Activated CD4-positive, alpha-beta memory T cell treated with anti-CD3 and anti-CD28 coated beads for 36 hours (primary cell): ENCODE results near the gene CALD1. TPM values are rescaled to one million over a fixed set of nuclear protein-coding genes. Genes with fewer than 3 reads are reported as not detected.

ENCODE experiments used
- CTCF ChIA-PET: fragments of 350-600 bp; sonication (Branson Sonifier 250); formaldehyde crosslinking; loops from one replicate; lab custom pipeline; 2021; ENCODE audit warnings: antibody characterized with exemption, inconsistent platforms; lab: Charles Lee
- POLR2A ChIA-PET: fragments of 350-600 bp; sonication (Branson Sonifier 250); formaldehyde crosslinking; loops from one replicate; lab custom pipeline; 2021; ENCODE audit warnings: antibody characterized with exemption; lab: Charles Lee
- DNase-seq: peaks from one replicate; pipeline ENCODE4 v3.0.0-alpha.2; 2020
- H3K27ac Mint-ChIP-seq: one replicate; pipeline ENCODE4 v1.8.0; 2021; ENCODE audit warnings: mixed read lengths
- H3K27me3 Mint-ChIP-seq: one replicate; pipeline ENCODE4 v1.8.0; 2021; ENCODE audit warnings: mixed read lengths
- H3K36me3 Mint-ChIP-seq: one replicate; pipeline ENCODE4 v1.8.0; 2021; ENCODE audit warnings: mixed read lengths
- H3K4me1 Mint-ChIP-seq: one replicate; pipeline ENCODE4 v1.8.0; 2021; ENCODE audit warnings: low read depth, mixed read lengths
- H3K4me3 Mint-ChIP-seq: one replicate; pipeline ENCODE4 v1.8.0; 2021; ENCODE audit warnings: mild to moderate bottlenecking, mixed read lengths
- H3K9me3 Mint-ChIP-seq: one replicate; pipeline ENCODE4 v1.8.0; 2021; ENCODE audit warnings: mixed read lengths
- intact Hi-C: fragments of 100-400 bp; cut with micrococcal nuclease; formaldehyde crosslinking; loops from one replicate; pipeline ENCODE4 v1.15.1; 2023
- total RNA-seq, 2 experiments: library from RNA; stranded (reverse); gene quantifications; one replicate each; pipeline ENCODE4 v1.2.3, GENCODE V29; 2021

Gene CALD1
- total RNA-seq, 2 experiments from 2014 or later: 7.1 to 7.5 TPM

DNA sequence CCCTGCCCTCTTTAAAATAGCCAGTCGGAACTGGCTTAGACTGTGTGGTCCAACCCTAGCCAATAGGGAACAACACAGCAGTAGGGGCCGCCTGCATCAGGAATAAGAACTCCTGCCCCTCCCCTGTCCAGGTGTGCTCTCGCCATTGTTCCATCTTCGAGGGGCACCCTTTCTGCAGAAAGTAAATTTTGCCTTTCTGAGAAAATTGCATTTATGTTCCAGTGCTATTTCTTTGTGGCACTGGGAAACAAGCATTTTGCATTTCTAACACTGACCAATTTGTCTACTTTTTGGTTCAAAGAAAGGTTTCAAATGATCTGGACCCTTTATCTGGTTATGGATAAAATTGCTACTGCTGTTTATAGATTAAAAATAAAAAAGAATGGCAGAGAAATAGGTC, 116.6 kb downstream of the CALD1 start:
- intact Hi-C loops: no loop called here
- ChIA-PET CTCF (no interaction called here), POLR2A (no interaction called here)
- no peak for DNase-seq
- no peak overlapping the region for H3K4me3 Mint-ChIP-seq
- H3K9me3 Mint-ChIP-seq: peaks cover 21% of the 10 kb centered on the region
- peaks cover 2% of the 10 kb centered on the region for H3K4me1 Mint-ChIP-seq
- peaks cover 5% of the 10 kb centered on the region for H3K36me3 Mint-ChIP-seq
- peaks cover 2% of the 10 kb centered on the region for H3K27me3 Mint-ChIP-seq
- H3K27ac Mint-ChIP-seq: no peak overlapping the region

DNA sequence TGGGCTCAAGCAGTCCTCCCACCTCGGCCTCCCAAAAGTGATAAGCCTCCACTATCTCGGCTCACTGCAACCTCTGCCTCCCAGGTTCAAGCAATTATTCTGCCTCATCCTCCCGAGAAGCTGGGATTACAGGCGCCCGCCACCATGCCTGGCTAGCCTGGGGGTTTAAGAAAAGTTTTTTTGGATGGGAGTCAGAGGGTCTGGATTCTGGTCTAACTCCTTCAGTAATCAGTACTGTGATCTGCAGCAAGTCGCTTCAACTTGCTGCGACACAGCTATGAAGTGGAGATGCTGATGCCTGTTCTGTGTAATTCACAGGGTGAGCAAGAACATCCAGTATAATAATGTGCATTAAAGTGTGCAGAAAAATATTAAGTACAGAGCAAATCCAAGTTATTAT, 118.5 kb downstream of the CALD1 start:
- POLR2A ChIA-PET: no interaction called here

DNA sequence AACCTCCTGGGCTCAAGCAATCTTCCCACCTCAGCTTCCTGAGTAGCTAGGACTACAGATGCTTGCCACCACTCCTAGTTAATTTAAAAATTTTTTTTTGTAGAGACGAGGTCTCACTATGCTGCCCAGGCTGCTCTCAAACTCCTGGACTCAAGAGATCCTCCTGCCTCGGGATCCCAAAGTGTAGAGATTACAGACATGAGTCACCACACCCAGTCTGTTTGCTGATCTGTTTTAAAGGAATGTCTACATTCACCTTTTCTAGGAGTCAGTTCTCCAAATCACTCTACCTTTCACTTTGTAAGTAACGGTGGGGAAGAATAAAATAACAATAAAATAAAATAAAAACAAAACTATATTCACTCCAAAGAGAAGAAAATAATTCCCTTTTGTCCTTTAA, 120.3 kb downstream of the CALD1 start:
- Mint-ChIP-seq H3K27me3 (no peaks in the 10 kb centered on the region), H3K4me1 (no peaks in the 10 kb centered on the region), H3K36me3 (peaks cover 5% of the 10 kb centered on the region), H3K27ac (no peak overlapping the region), H3K9me3 (peaks cover 19% of the 10 kb centered on the region), H3K4me3 (no peak overlapping the region)
- POLR2A ChIA-PET: no interaction called here
- DNase-seq: no peak
- intact Hi-C loops: no loop called here
- CTCF ChIA-PET: no interaction called here

More for the DNA sequence above, 118.5 kb downstream of the CALD1 start:
- Mint-ChIP-seq H3K9me3 (peaks cover 21% of the 10 kb centered on the region), H3K4me3 (no peak overlapping the region), H3K36me3 (peaks cover 5% of the 10 kb centered on the region), H3K27ac (no peak overlapping the region), H3K27me3 (no peaks in the 10 kb centered on the region), H3K4me1 (no peaks in the 10 kb centered on the region)
- CTCF ChIA-PET: no interaction called here
- no peak for DNase-seq
- intact Hi-C loops: no loop called here

DNA sequence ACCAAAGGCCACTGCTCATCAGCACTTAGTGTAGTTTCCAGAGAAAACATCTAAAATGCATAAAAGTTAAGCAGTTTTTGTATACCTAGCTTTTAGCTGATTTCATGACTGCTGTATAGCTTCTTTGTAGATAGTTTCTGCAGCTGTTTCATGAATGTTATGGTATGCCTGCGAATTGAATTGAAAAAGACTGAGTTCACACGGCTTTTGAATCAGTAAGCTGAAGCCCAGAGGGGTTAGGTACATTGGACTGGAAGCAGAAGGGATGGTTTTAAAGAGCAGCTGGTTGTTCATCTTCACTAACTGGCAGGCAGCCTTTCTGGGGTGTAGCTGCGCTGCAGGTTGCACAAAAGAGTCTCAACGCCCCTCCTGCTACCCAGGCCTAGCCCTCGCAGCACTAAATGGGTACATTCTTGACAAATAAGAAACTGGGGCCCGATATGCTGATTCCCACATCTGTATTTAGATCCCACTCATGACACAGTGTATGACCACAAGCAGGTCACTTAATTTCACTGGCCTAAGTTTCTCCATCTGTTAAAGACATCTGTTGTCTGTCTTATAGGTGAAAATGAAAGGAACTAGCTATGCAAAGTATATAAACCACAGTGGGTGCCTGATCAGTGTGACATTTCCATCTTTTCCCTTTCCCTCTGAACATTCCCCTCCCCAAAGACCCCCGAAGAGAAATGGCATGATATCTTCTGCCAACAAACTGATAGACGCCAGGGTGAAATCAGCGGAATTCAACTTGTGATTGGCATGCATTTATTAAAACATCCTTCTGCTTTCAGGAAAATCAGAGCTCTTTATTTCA, 120.9 kb downstream of the CALD1 start:
- H3K4me3 Mint-ChIP-seq: no peak overlapping the region
- no peak for DNase-seq
- peaks cover 5% of the 10 kb centered on the region for H3K36me3 Mint-ChIP-seq
- CTCF ChIA-PET: no interaction called here
- H3K27ac Mint-ChIP-seq: no peak overlapping the region
- intact Hi-C loops: no loop called here
- POLR2A ChIA-PET: no interaction called here
- peaks cover 18% of the 10 kb centered on the region for H3K9me3 Mint-ChIP-seq
- no peaks in the 10 kb centered on the region for H3K27me3 Mint-ChIP-seq
- H3K4me1 Mint-ChIP-seq: no peaks in the 10 kb centered on the region

DNA sequence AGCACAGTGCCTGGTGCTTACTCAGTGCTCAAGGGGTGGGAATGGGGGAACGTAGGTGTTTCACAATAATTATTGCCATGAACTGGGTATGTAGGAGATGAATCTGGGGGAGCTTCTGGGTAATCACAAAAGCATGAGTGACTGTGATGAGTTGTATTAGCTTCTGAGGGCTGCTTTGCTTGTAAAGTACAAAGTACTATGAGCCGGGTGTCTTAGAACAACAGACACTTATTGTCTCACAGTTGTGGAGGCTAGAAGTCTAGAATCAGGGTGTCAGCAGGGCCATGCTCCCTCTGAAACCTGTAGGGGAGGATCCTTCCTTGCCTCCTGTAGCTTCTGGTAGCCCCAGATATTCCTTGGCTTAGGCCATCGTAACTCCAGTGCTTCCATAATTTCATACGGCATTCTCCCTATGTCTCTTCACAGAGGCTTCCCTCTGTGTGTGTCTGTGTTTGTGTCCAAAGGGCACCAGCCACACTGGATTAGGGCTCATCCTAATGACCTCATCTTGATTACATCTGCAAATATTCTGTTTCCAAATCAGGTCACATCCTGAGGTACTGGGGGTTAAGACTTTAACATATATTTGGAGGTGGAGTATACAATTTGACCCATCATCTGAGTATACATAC, 122.1 kb downstream of the CALD1 start:
- Mint-ChIP-seq H3K4me3 (no peak overlapping the region), H3K9me3 (peaks cover 7% of the 10 kb centered on the region), H3K27me3 (no peaks in the 10 kb centered on the region), H3K4me1 (no peaks in the 10 kb centered on the region), H3K27ac (no peak overlapping the region), H3K36me3 (peaks cover 2% of the 10 kb centered on the region)
- ChIA-PET CTCF (no interaction called here), POLR2A (no interaction called here)
- no peak for DNase-seq
- intact Hi-C loops: no loop called here

DNA sequence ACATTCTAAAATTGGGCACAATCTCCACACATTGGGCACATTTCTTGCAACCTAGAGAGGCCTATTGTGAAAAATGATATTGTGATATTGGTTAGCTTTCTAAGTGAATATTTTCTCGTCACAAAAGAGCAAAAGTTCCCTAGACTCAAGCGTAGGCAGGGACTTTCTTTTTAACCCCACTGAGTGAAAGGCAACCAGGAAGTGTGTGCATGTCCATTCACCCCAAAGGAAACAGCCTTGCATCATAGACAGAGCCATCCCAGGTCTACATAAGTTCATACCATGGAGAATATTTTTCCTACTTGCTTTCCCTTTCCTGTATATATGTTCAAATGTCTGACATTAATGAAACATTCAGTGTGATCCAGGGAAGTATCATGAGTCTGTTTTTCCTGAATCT, 122.6 kb downstream of the CALD1 start:
- CTCF ChIA-PET: no interaction called here
- intact Hi-C loops: no loop called here

DNA sequence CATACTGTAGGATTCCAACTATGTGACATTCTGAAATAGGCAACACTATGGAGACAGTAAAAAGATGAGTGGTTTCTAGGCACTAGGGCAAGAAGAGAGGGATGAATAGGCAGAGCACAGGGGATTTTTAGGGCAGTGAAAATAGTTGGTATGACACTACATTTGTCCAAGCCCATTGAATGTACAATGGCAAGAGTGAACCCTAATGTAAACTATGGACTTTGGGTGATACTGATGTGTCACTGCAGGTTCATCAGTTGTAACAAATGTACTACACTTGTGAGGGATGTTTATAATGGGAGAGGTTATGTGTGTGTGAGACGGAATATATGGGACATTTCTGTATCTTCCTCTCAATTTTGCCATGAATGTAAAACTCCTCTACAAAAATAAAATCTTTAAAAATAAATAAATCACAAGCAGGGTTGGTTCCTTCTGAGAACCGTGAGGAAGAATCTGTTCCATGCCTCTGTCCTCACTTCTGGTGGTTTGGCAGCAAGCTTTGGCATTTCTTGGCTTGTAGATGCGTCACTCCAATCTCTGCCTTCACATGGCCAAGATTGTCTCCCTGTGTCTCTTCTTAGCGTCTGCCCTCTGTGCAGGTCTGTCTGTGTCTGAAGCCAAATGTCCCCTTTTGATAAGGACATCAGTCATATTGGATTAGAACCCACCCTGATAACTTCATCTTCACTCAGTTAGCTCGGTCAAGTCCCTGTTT, 123.8 kb downstream of the CALD1 start:
- intact Hi-C loops: no loop called here
- no peak for DNase-seq
- H3K9me3 Mint-ChIP-seq: no peaks in the 10 kb centered on the region
- no peaks in the 10 kb centered on the region for H3K27me3 Mint-ChIP-seq
- CTCF ChIA-PET: no interaction called here
- H3K36me3 Mint-ChIP-seq: no peaks in the 10 kb centered on the region
- peaks cover 9% of the 10 kb centered on the region for H3K4me1 Mint-ChIP-seq
- no peak overlapping the region for H3K4me3 Mint-ChIP-seq
- H3K27ac Mint-ChIP-seq: no peak overlapping the region
- POLR2A ChIA-PET: no interaction called here

More for the DNA sequence above, 122.6 kb downstream of the CALD1 start:
- Mint-ChIP-seq H3K36me3 (no peaks in the 10 kb centered on the region), H3K4me3 (no peak overlapping the region), H3K9me3 (peaks cover 2% of the 10 kb centered on the region), H3K27me3 (no peaks in the 10 kb centered on the region), H3K4me1 (peaks cover 3% of the 10 kb centered on the region), H3K27ac (no peak overlapping the region)
- DNase-seq: no peak
- POLR2A ChIA-PET: no interaction called here

DNA sequence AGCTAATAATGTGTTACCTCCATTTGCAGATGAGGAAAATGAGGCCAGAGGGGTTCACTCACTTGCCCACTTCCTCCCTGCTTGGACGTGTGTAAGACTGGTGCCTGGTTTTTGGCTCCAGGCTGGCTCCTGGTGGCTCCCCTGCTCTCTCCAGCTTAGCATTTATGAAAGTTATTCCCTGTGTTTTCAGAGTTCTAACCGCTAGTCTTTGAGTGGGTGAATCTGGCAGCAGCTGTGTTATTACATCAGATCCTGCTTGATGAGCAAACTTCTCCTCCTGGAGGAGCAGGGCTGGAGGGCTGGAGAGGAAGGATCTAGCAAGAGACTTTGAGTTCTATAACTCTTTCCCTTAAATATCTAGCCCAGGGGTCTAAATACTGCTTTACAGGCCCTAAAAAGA, 125.9 kb downstream of the CALD1 start:
- CTCF ChIA-PET: interaction anchor here (1.1 kb wide), 1 partner anchor 272 kb away, joined by 4 read pairs; no protein-coding TSS in a partner anchor
- peaks cover 12% of the 10 kb centered on the region for H3K4me1 Mint-ChIP-seq

DNA sequence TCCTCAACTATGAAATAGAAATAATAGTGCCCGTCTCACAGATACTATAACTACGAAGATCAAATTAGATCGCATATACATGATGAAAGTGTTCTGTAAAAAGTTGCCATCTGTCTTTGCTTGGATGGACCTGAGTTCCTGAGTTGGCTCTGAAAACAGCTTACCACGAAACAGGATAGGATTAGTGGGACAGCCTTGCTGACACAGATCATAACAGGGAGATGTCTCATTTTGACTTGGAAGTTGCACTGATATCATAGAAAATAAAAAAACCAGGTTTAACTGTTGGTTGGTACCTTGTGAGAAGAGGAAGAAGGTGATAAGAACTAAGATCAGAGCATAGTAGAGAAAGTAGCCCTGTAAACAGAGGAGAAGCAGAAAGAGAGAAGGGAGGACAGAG, 127.6 kb downstream of the CALD1 start:
- H3K9me3 Mint-ChIP-seq: no peaks in the 10 kb centered on the region
- H3K27me3 Mint-ChIP-seq: no peaks in the 10 kb centered on the region
- CTCF ChIA-PET: no interaction called here
- intact Hi-C loops: loop anchor here (5.0 kb wide), 1 partner anchor 60 kb away; no protein-coding TSS in a partner anchor
- no peaks in the 10 kb centered on the region for H3K36me3 Mint-ChIP-seq
- no peak for DNase-seq
- peaks cover 12% of the 10 kb centered on the region for H3K4me1 Mint-ChIP-seq
- POLR2A ChIA-PET: no interaction called here
- no peak overlapping the region for H3K4me3 Mint-ChIP-seq
- peak overlapping the region; percentile 16 for H3K27ac Mint-ChIP-seq

More for the DNA sequence above, 125.9 kb downstream of the CALD1 start:
- Mint-ChIP-seq H3K4me3 (no peak overlapping the region), H3K9me3 (no peaks in the 10 kb centered on the region), H3K36me3 (no peaks in the 10 kb centered on the region), H3K27ac (no peak overlapping the region), H3K27me3 (no peaks in the 10 kb centered on the region)
- POLR2A ChIA-PET: no interaction called here
- DNase-seq: no peak
- intact Hi-C loops: loop anchor here (5.0 kb wide), 1 partner anchor 58 kb away; no protein-coding TSS in a partner anchor

DNA sequence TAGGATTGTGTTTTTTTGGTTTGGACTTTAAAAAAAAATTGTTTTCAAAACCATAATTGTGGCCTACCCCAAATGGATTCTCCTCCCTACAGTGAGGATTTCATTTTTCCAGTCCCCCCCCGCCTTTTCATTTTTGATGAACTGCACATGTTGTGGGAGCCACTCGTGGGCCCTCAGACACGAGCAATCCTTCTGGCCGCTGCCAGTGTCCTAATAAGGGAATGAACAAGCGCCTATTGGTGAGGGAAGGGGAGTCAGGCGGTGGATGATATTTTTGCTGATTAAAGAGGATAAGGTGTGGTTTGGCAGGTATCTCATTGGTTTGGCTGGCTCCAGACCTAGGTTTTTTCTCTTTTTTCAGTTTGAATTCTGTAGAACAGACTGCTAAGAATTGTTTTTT, 128.2 kb downstream of the CALD1 start:
- POLR2A ChIA-PET: no interaction called here
- CTCF ChIA-PET: no interaction called here
- no peak overlapping the region for H3K27ac Mint-ChIP-seq
- intact Hi-C loops: loop anchor here (1.0 to 5.0 kb wide), 2 partner anchors 60 to 169 kb away; no protein-coding TSS in a partner anchor
- no peaks in the 10 kb centered on the region for H3K36me3 Mint-ChIP-seq
- H3K4me3 Mint-ChIP-seq: no peak overlapping the region
- peaks cover 12% of the 10 kb centered on the region for H3K4me1 Mint-ChIP-seq
- no peaks in the 10 kb centered on the region for H3K27me3 Mint-ChIP-seq
- DNase-seq: no peak
- H3K9me3 Mint-ChIP-seq: no peaks in the 10 kb centered on the region

DNA sequence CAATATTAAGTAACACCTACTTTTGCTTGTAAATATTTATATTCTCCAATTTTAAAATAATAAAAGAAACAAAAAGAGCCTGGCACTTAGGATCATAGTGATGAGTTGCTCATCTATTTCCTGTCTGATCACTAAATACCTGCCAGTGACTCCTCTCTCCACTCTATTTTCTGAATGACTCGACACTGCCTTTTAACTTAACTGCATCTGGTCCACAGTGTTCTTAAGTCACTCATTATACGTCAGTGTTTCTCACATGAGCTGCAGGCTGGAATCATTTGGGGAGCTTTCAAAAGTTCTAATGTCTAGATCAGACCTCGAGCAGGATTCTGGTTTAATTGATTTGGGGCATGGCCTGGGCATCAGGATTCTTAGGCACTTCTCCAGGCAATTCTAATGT, 128.9 kb downstream of the CALD1 start:
- intact Hi-C loops: loop anchor here (1.0 to 5.0 kb wide), 2 partner anchors 61 to 170 kb away; no protein-coding TSS in a partner anchor
- POLR2A ChIA-PET: no interaction called here
- no peaks in the 10 kb centered on the region for H3K27me3 Mint-ChIP-seq
- peaks cover 12% of the 10 kb centered on the region for H3K4me1 Mint-ChIP-seq
- DNase-seq: no peak
- no peaks in the 10 kb centered on the region for H3K36me3 Mint-ChIP-seq
- H3K4me3 Mint-ChIP-seq: no peak overlapping the region
- H3K27ac Mint-ChIP-seq: no peak overlapping the region
- no peaks in the 10 kb centered on the region for H3K9me3 Mint-ChIP-seq
- CTCF ChIA-PET: no interaction called here

DNA sequence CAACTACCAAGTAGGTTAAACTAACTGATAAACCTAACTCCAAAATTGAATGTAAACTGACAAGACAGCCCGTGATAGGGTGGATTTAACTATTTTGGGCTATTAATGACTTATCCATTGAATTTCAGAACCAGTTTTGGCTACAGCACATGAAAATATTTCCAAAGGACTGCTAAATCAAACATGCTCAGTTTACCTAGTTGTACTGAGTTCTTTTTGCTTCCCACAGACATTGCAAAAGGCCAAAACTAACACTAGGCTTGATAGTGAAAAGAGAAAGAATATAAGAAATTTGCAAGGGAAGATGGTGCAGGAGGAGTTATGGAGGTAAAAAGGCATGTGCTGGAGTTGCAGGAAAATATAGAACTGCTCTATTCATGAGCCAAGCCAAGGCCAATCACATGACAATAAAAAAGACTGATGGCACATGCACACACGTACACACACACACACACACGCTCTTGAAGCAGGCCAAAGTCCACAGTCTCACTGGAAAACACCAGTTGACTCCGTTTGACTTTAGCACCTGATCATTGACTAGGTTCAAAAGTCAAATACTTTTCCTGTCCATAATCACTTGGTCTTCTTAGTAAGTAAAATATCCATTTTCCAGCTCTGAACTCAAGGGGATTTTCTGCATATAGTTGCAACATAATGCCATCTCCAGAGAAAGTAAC, 130.9 kb downstream of the CALD1 start:
- intact Hi-C loops: no loop called here
- Mint-ChIP-seq H3K27ac (no peak overlapping the region), H3K9me3 (no peaks in the 10 kb centered on the region), H3K4me3 (no peak overlapping the region), H3K27me3 (no peaks in the 10 kb centered on the region), H3K4me1 (peaks cover 12% of the 10 kb centered on the region), H3K36me3 (no peaks in the 10 kb centered on the region)
- CTCF ChIA-PET: no interaction called here
- POLR2A ChIA-PET: interaction anchor here (0.6 kb wide), 1 partner anchor 180 kb away, joined by 3 read pairs; no protein-coding TSS in a partner anchor
- no peak for DNase-seq
